ENCODE results near the gene XYLT1. TPM values are rescaled to one million over a fixed set of nuclear protein-coding genes. Genes with fewer than 3 reads are reported as not detected.

The XYLT1 gene
- polyA plus RNA-seq, 1 donor from 2014 or later = 3.3 TPM

DNA sequence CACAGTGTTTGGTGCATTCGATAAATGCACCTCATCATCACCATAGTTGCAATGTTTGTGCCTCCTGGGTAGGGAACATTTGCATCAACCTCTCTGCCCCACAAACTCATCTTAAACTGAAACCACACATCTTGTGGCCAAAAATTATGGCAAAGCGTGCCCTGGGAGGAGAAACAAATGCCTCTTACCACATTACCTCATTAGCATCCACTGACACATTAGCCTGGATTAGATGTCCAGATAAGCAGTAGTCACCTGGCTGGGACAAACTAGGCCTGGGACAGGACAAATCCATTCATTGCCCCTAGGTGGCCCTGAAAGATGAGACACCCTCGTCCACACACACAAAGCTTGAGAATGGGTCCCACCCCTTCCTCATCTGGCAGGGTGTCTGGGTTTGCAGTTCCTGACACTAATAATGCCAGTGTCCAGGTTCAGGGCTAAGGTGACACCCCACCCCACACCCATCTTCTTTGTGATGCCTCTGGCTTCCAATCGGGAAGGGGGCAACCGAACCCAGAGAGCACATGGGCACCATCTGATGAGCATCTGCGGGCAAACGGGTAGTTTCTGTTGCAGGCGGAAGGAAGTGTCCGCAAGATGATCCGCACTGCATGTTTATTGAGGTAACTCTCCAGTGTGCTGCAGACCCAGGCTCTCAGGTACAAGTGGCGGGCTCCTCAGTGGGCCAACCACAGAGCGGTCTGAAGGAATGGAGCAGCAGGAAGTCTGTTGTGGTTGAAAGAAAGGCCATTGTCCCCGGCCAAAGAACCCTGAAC lies 8.6 kb downstream of the XYLT1 start:
- H3F3A ChIP-seq (ENCODE audit: insufficient read depth, low read length, poor library complexity, severe bottlenecking) = no peaks in the 10 kb centered on the region
- no peak overlapping the region for H3K9ac ChIP-seq (ENCODE audit: low read length)
- H2AFZ ChIP-seq (ENCODE audit: low read depth, low read length) = no peak overlapping the region
- H3K27ac ChIP-seq (ENCODE audit: low read length) = no peak overlapping the region
- no peaks in the 10 kb centered on the region for H3K27me3 ChIP-seq (ENCODE audit: insufficient read depth, low read depth, low read length)
- H3K4me3 ChIP-seq (ENCODE audit: low read length) = no peak overlapping the region
- TF ChIP-seq EZH2 (IDR thresholded peaks at IDR 0.05; ENCODE audit: borderline replicate concordance, insufficient read depth, low read length, poor library complexity, severe bottlenecking) = no peak
- TF ChIP-seq, protein P1, sequence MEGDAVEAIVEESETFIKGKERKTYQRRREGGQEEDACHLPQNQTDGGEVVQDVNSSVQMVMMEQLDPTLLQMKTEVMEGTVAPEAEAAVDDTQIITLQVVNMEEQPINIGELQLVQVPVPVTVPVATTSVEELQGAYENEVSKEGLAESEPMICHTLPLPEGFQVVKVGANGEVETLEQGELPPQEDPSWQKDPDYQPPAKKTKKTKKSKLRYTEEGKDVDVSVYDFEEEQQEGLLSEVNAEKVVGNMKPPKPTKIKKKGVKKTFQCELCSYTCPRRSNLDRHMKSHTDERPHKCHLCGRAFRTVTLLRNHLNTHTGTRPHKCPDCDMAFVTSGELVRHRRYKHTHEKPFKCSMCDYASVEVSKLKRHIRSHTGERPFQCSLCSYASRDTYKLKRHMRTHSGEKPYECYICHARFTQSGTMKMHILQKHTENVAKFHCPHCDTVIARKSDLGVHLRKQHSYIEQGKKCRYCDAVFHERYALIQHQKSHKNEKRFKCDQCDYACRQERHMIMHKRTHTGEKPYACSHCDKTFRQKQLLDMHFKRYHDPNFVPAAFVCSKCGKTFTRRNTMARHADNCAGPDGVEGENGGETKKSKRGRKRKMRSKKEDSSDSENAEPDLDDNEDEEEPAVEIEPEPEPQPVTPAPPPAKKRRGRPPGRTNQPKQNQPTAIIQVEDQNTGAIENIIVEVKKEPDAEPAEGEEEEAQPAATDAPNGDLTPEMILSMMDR (IDR thresholded peaks at IDR 0.05; ENCODE audit: poor library complexity, severe bottlenecking) = no peak
- TF ChIP-seq POLR2AphosphoS5 (IDR thresholded peaks at IDR 0.05) = no peak
- no peak for TF ChIP-seq RAD21 (conservative IDR thresholded peaks at IDR 0.05)
- TF ChIP-seq, protein P2, sequence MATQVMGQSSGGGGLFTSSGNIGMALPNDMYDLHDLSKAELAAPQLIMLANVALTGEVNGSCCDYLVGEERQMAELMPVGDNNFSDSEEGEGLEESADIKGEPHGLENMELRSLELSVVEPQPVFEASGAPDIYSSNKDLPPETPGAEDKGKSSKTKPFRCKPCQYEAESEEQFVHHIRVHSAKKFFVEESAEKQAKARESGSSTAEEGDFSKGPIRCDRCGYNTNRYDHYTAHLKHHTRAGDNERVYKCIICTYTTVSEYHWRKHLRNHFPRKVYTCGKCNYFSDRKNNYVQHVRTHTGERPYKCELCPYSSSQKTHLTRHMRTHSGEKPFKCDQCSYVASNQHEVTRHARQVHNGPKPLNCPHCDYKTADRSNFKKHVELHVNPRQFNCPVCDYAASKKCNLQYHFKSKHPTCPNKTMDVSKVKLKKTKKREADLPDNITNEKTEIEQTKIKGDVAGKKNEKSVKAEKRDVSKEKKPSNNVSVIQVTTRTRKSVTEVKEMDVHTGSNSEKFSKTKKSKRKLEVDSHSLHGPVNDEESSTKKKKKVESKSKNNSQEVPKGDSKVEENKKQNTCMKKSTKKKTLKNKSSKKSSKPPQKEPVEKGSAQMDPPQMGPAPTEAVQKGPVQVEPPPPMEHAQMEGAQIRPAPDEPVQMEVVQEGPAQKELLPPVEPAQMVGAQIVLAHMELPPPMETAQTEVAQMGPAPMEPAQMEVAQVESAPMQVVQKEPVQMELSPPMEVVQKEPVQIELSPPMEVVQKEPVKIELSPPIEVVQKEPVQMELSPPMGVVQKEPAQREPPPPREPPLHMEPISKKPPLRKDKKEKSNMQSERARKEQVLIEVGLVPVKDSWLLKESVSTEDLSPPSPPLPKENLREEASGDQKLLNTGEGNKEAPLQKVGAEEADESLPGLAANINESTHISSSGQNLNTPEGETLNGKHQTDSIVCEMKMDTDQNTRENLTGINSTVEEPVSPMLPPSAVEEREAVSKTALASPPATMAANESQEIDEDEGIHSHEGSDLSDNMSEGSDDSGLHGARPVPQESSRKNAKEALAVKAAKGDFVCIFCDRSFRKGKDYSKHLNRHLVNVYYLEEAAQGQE (IDR thresholded peaks at IDR 0.05; ENCODE audit: borderline replicate concordance) = no peak
- TF ChIP-seq SMC3 (conservative IDR thresholded peaks at IDR 0.05; ENCODE audit: poor library complexity) = no peak
- TF ChIP-seq MXI1 (conservative IDR thresholded peaks at IDR 0.05; ENCODE audit: poor library complexity, severe bottlenecking) = no peak
- no peak for TF ChIP-seq EP300 (conservative IDR thresholded peaks at IDR 0.05; ENCODE audit: poor library complexity, severe bottlenecking)
- no peak for TF ChIP-seq TAF1 (IDR thresholded peaks at IDR 0.05; ENCODE audit: low read depth)
- H3K36me3 ChIP-seq (ENCODE audit: insufficient read depth, low read length) = no peaks in the 10 kb centered on the region
- no peak overlapping the region for H3K4me2 ChIP-seq (ENCODE audit: low read length)
- no peaks in the 10 kb centered on the region for H4K20me1 ChIP-seq (ENCODE audit: insufficient read depth)
- no peaks in the 10 kb centered on the region for H3K9me2 ChIP-seq (ENCODE audit: insufficient read depth, low read length)
- no peaks in the 10 kb centered on the region for H3K9me3 ChIP-seq (ENCODE audit: low read length)
- peaks cover 77% of the 10 kb centered on the region for H3K79me2 ChIP-seq (replicated peaks; ENCODE audit: insufficient read depth, low read length)

DNA sequence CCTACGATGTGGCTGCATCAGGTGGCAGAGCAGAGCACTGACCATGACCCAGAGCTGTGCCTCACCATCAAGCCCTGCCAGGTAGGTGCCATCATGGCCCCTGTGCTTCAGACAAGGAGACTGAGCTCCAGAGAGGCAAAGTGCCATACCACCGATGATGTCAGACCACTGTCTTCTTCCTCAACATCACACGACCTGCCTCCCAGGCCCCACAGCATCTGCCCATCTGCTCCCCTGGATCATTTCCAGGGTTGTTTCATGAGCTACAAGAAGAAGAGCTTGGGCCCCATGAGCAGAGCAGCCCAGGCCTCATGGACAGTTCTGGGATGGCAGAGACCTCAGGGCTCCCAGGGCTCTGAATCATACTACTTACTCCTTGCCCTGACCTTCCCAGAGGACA lies 9.9 kb downstream of the XYLT1 start:
- H3K36me3 ChIP-seq (ENCODE audit: insufficient read depth, low read length) = no peaks in the 10 kb centered on the region
- no peaks in the 10 kb centered on the region for H3K9me3 ChIP-seq (ENCODE audit: low read length)
- no peaks in the 10 kb centered on the region for H3K9me2 ChIP-seq (ENCODE audit: insufficient read depth, low read length)
- no peaks in the 10 kb centered on the region for H4K20me1 ChIP-seq (ENCODE audit: insufficient read depth)
- H3K4me3 ChIP-seq (ENCODE audit: low read length) = no peak overlapping the region
- H2AFZ ChIP-seq (ENCODE audit: low read depth, low read length) = no peak overlapping the region
- TF ChIP-seq SMC3 (conservative IDR thresholded peaks at IDR 0.05; ENCODE audit: poor library complexity) = no peak
- TF ChIP-seq TAF1 (IDR thresholded peaks at IDR 0.05; ENCODE audit: low read depth) = no peak
- no peak for TF ChIP-seq EZH2 (IDR thresholded peaks at IDR 0.05; ENCODE audit: borderline replicate concordance, insufficient read depth, low read length, poor library complexity, severe bottlenecking)
- TF ChIP-seq MXI1 (conservative IDR thresholded peaks at IDR 0.05; ENCODE audit: poor library complexity, severe bottlenecking) = no peak
- no peak for TF ChIP-seq RAD21 (conservative IDR thresholded peaks at IDR 0.05)
- TF ChIP-seq, protein P1 (IDR thresholded peaks at IDR 0.05; ENCODE audit: poor library complexity, severe bottlenecking) = no peak
- no peak for TF ChIP-seq EP300 (conservative IDR thresholded peaks at IDR 0.05; ENCODE audit: poor library complexity, severe bottlenecking)
- TF ChIP-seq, protein P2 (IDR thresholded peaks at IDR 0.05; ENCODE audit: borderline replicate concordance) = no peak
- no peak for TF ChIP-seq POLR2AphosphoS5 (IDR thresholded peaks at IDR 0.05)
- no peak overlapping the region for H3K4me2 ChIP-seq (ENCODE audit: low read length)
- H3F3A ChIP-seq (ENCODE audit: insufficient read depth, low read length, poor library complexity, severe bottlenecking) = no peaks in the 10 kb centered on the region
- no peak overlapping the region for H3K27ac ChIP-seq (ENCODE audit: low read length)
- H3K27me3 ChIP-seq (ENCODE audit: insufficient read depth, low read depth, low read length) = no peaks in the 10 kb centered on the region
- H3K9ac ChIP-seq (ENCODE audit: low read length) = no peak overlapping the region
- peaks cover 74% of the 10 kb centered on the region for H3K79me2 ChIP-seq (replicated peaks; ENCODE audit: insufficient read depth, low read length)
